ENCODE data around the gene FCRL6.
A peak's percentile ranks its signal among the peaks of the same experiment; 100 is the strongest.

Gene FCRL6

GRCh38 chr1:159802111-159802510 is at the start of gene FCRL6:
Gene FCRL6, plus strand, starts transcription at chr1:159802360. Its CDS starts 65 bp downstream, at chr1:159802425.
- no peak for DNase-seq (ENCODE audit: low spot score)

- DNase-seq (ENCODE audit: low spot score): no peak
Observed at GRCh38 chr1:159753386-159753785, 48.8 kb upstream of the FCRL6 start.

GRCh38 chr1:159755451-159756007 is 46.6 kb upstream of the FCRL6 start:
- no peak for DNase-seq (ENCODE audit: low spot score)

- no peak for DNase-seq (ENCODE audit: low spot score)
Observed at GRCh38 chr1:159756397-159756796, 45.8 kb upstream of the FCRL6 start.

- no peak for DNase-seq (ENCODE audit: low spot score)
Observed at GRCh38 chr1:159763686-159764085, 38.5 kb upstream of the FCRL6 start.

- DNase-seq (ENCODE audit: low spot score): no peak
Observed at GRCh38 chr1:159765806-159766205, 36.4 kb upstream of the FCRL6 start.

- no peak for DNase-seq (ENCODE audit: low spot score)
Observed at GRCh38 chr1:159771127-159771895, 30.8 kb upstream of the FCRL6 start.

GRCh38 chr1:159774465-159774864 is 27.7 kb upstream of the FCRL6 start:
- no peak for DNase-seq (ENCODE audit: low spot score)

- no peak for DNase-seq (ENCODE audit: low spot score)
Observed at GRCh38 chr1:159775716-159776115, 26.4 kb upstream of the FCRL6 start.

- no peak for DNase-seq (ENCODE audit: low spot score)
Observed at GRCh38 chr1:159778266-159778665, 23.9 kb upstream of the FCRL6 start.

- DNase-seq (ENCODE audit: low spot score): no peak
Observed at GRCh38 chr1:159779403-159779851, 22.7 kb upstream of the FCRL6 start.

- peak; percentile 97 for DNase-seq (ENCODE audit: low spot score)
Observed at GRCh38 chr1:159780583-159781582, 21.3 kb upstream of the FCRL6 start, which contains the start of gene DUSP23. Gene DUSP23, plus strand, starts transcription at chr1:159780962. Its CDS starts 139 bp downstream, at chr1:159781101.

- DNase-seq (ENCODE audit: low spot score): no peak
Observed at GRCh38 chr1:159781992-159782391, 20.2 kb upstream of the FCRL6 start.

- DNase-seq (ENCODE audit: low spot score): no peak
Observed at GRCh38 chr1:159783724-159784123, 18.4 kb upstream of the FCRL6 start.

GRCh38 chr1:159786465-159786864 is 15.7 kb upstream of the FCRL6 start:
- no peak for DNase-seq (ENCODE audit: low spot score)

GRCh38 chr1:159786966-159787365 is 15.2 kb upstream of the FCRL6 start:
- DNase-seq (ENCODE audit: low spot score): no peak

- no peak for DNase-seq (ENCODE audit: low spot score)
Observed at GRCh38 chr1:159790237-159790917, 11.8 kb upstream of the FCRL6 start.

- DNase-seq (ENCODE audit: low spot score): no peak
Observed at GRCh38 chr1:159791031-159791430, 11.1 kb upstream of the FCRL6 start.

GRCh38 chr1:159791461-159791860 is 10.7 kb upstream of the FCRL6 start:
- no peak for DNase-seq (ENCODE audit: low spot score)

GRCh38 chr1:159795534-159795933 is 6.6 kb upstream of the FCRL6 start:
- no peak for DNase-seq (ENCODE audit: low spot score)

- peak; percentile 67 for DNase-seq (ENCODE audit: low spot score)
Observed at GRCh38 chr1:159798893-159799292, 3.3 kb upstream of the FCRL6 start.

Measured in globus pallidus (tissue), 1 donor.